ENCODE data around the gene SPRR3. TPM values are rescaled to one million over a fixed set of nuclear protein-coding genes. Genes with fewer than 3 reads are reported as not detected.

SPRR3 gene
- total RNA-seq, 3 donors from 2014 or later: not detected

DNA sequence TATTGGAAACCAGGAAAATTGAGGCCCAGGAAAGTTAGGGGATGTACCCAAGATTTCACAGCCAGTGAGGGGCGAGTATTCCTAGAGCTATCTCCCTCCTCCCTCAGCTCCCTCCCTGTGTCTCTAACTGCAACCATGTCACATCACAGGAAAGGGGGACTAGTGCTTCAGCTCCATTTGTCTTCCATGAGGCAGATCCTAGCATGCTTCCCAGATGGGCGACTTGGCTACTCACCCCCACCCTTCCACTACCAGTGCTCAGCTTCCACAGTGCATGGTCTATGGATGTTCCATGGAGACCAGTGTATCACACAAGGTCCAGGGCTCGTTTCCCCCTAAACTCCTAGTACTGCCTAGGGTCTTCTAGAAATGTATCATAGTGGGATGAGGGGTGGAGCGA lies 35.7 kb upstream of the SPRR3 start:
- TF ChIP-seq, protein P1, sequence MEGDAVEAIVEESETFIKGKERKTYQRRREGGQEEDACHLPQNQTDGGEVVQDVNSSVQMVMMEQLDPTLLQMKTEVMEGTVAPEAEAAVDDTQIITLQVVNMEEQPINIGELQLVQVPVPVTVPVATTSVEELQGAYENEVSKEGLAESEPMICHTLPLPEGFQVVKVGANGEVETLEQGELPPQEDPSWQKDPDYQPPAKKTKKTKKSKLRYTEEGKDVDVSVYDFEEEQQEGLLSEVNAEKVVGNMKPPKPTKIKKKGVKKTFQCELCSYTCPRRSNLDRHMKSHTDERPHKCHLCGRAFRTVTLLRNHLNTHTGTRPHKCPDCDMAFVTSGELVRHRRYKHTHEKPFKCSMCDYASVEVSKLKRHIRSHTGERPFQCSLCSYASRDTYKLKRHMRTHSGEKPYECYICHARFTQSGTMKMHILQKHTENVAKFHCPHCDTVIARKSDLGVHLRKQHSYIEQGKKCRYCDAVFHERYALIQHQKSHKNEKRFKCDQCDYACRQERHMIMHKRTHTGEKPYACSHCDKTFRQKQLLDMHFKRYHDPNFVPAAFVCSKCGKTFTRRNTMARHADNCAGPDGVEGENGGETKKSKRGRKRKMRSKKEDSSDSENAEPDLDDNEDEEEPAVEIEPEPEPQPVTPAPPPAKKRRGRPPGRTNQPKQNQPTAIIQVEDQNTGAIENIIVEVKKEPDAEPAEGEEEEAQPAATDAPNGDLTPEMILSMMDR (IDR thresholded peaks at IDR 0.05): no peak
- TF ChIP-seq POLR2A (IDR thresholded peaks at IDR 0.05): no peak
- TF ChIP-seq POLR2AphosphoS5 (IDR thresholded peaks at IDR 0.05): no peak
- intact Hi-C loops (cut with DNase I; ENCODE audit: low total_unique reads): no loop called here
- no peak overlapping the region for H3K27ac ChIP-seq

DNA sequence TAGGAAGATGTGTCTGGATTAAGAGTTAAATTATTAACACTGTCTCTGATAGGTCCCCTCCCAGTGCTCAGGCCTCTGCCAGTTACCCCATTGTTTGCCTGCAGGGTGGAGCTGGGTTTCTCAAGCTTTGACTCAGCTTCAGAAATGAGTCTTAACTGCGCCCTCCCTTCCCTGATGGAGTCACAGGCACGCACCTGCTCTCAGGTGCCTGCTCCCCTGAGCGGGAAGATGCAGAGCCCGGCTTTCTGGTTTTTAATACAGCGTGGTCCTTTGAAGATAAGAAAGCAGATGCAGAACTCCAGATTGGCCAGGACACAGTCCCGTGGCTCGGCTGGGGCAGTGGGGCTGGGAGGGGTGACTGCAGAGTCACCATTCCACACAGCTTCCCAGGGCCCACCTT lies 34.3 kb upstream of the SPRR3 start:
- no peak overlapping the region for H3K27ac ChIP-seq
- H3K9me3 ChIP-seq: no peaks in the 10 kb centered on the region
- H3K4me1 ChIP-seq: no peaks in the 10 kb centered on the region
- TF ChIP-seq POLR2AphosphoS5 (IDR thresholded peaks at IDR 0.05): no peak
- no peak for TF ChIP-seq POLR2A (IDR thresholded peaks at IDR 0.05)
- TF ChIP-seq, protein P1 (IDR thresholded peaks at IDR 0.05): no peak
- DNase-seq (ENCODE audit: low spot score in 2 of 2): no peak
- H3K27me3 ChIP-seq: no peaks in the 10 kb centered on the region
- no peak overlapping the region for H3K4me3 ChIP-seq
- intact Hi-C loops (cut with DNase I; ENCODE audit: low total_unique reads): no loop called here
- H3K36me3 ChIP-seq: no peaks in the 10 kb centered on the region

More for the DNA sequence above, 35.7 kb upstream of the SPRR3 start:
- Histone ChIP-seq H3K9me3 (no peaks in the 10 kb centered on the region), H3K4me1 (no peaks in the 10 kb centered on the region), H3K36me3 (no peaks in the 10 kb centered on the region), H3K27me3 (no peaks in the 10 kb centered on the region), H3K4me3 (no peak overlapping the region)
- no peak for DNase-seq (ENCODE audit: low spot score in 2 of 2)

DNA sequence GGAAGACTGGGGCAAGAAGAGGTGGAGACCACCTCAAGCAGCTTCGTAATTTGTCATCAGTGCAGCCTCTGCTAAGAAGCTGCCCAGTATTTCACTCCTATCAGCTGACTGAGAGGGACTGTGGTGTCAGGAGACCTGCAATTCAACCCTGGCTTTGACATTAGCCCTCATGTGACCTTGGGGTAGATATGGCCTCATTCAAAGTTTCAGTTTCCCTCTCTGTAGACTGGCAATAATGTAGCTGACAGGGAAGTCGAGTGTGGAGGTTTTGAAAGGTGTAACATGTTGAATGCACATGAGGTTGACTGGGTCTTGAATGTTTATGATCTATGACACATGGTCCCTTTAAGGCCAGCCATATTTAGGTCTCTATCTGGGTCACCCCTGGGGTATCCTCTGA lies 33.3 kb upstream of the SPRR3 start:
- TF ChIP-seq POLR2A (IDR thresholded peaks at IDR 0.05) (no peak), POLR2AphosphoS5 (IDR thresholded peaks at IDR 0.05) (no peak)
- TF ChIP-seq, protein P1 (IDR thresholded peaks at IDR 0.05): no peak
- H3K27ac ChIP-seq: no peak overlapping the region
- H3K9me3 ChIP-seq: no peaks in the 10 kb centered on the region
- intact Hi-C loops (cut with DNase I; ENCODE audit: low total_unique reads): no loop called here
- no peaks in the 10 kb centered on the region for H3K4me1 ChIP-seq
- H3K4me3 ChIP-seq: no peak overlapping the region
- H3K27me3 ChIP-seq: no peaks in the 10 kb centered on the region
- no peaks in the 10 kb centered on the region for H3K36me3 ChIP-seq
- no peak for DNase-seq (ENCODE audit: low spot score in 2 of 2)

DNA sequence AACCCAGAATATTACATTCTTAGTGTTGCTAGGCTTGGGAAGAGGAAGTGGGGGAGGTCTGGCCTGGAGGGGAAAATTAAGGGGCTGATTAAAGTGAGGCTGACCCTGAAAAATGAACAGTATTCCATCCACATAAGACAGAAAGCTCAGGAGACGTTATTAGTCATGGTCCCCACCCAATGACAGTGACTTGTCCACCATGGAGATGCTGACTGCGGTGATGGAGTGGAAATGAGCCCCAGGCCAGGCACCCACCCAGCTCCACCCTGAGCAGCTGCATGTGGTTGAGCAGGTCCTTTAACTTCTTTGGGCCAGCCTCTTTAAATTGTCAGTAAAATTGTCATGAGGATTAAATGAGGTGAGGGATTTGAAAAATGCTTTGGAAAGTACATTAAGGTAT lies 32.5 kb upstream of the SPRR3 start:
- H3K9me3 ChIP-seq: no peaks in the 10 kb centered on the region
- no peak for DNase-seq (ENCODE audit: low spot score in 2 of 2)
- intact Hi-C loops (cut with DNase I; ENCODE audit: low total_unique reads): no loop called here

DNA sequence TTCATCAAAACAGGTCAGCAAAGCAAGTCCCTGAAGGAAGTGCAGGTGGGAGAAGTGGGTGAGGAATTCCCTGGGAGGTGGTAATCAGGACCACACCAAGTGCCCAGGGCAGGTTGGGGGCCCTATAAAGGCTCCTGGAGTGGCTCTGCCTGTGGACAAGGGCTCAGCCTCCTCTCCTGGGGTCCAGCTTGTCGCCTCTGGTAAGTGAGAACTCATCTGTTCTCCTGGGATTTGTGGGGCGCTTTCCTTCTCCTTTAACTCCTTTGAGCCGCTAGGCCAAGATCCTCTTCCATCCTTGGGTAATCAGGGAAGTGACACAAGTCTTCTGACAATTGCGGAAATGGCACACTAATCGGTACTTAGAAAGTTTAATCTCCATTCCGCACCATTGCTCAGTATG lies 31.1 kb upstream of the SPRR3 start, which contains the start of gene SPRR4:
SPRR4 (plus strand) TSS at position 154 of the 400 bp plus-strand sequence. CDS start 1,243 bp downstream, outside the sequence.
- no peak for TF ChIP-seq POLR2A (IDR thresholded peaks at IDR 0.05)
- TF ChIP-seq POLR2AphosphoS5 (IDR thresholded peaks at IDR 0.05): no peak
- TF ChIP-seq, protein P1 (IDR thresholded peaks at IDR 0.05): no peak
- Histone ChIP-seq H3K36me3 (no peaks in the 10 kb centered on the region), H3K27me3 (no peaks in the 10 kb centered on the region), H3K27ac (no peak within 1 kb of the TSS), H3K4me3 (no peak within 1 kb of the TSS), H3K4me1 (no peaks in the 10 kb centered on the region), H3K9me3 (no peaks in the 10 kb centered on the region)
- no peak for DNase-seq (ENCODE audit: low spot score in 2 of 2)
- intact Hi-C loops (cut with DNase I; ENCODE audit: low total_unique reads): loop anchor here (10.0 kb wide), 1 partner anchor 1584 kb away; the partner anchor contains the start of gene UBE2Q1

More for the DNA sequence above, 32.5 kb upstream of the SPRR3 start:
- Histone ChIP-seq H3K4me1 (no peaks in the 10 kb centered on the region), H3K27ac (no peak overlapping the region), H3K27me3 (no peaks in the 10 kb centered on the region), H3K36me3 (no peaks in the 10 kb centered on the region), H3K4me3 (no peak overlapping the region)
- TF ChIP-seq POLR2A (IDR thresholded peaks at IDR 0.05) (no peak), POLR2AphosphoS5 (IDR thresholded peaks at IDR 0.05) (no peak)
- TF ChIP-seq, protein P1 (IDR thresholded peaks at IDR 0.05): no peak

Data from breast epithelium (tissue), 4 donors.